OCI-LY3 (cell line): ENCODE data around the gene FGR.

Experiments
- H2AFZ ChIP-seq: fragments of 200-600, 300-600 bp; shearing (Covaris generic); 2 replicates; pipeline ENCODE4 v1.6.0; 2014; ENCODE audit warnings: antibody characterized with exemption, low read depth, low read length
- H3K27ac ChIP-seq: fragments of 200-600, 300-600 bp; sonication (generic); 2 replicates; pipeline ENCODE4 v1.5.1; 2014; ENCODE audit warnings: mild to moderate bottlenecking, low read length, moderate library complexity, mixed read lengths
- H3K27me3 ChIP-seq: fragments of 200-600, 300-600 bp; sonication (generic); 2 replicates; pipeline ENCODE4 v1.6.1; 2014; ENCODE audit warnings: low read depth, low read length, mixed read lengths
- H3K36me3 ChIP-seq: fragments of 200-600, 300-600 bp; sonication (generic); replicated peaks from 2 replicates; pipeline ENCODE3; 2014; ENCODE audit warnings: low read depth, low read length, mixed read lengths
- H3K4me1 ChIP-seq: fragments of 300-600, 200-600 bp; sonication (generic); 2 replicates; pipeline ENCODE4 v1.6.1; 2014; ENCODE audit warnings: low read length, mixed read lengths
- H3K4me2 ChIP-seq: fragments of 200-600, 300-600 bp; sonication (generic); 2 replicates; pipeline ENCODE4 v1.6.1; 2014; ENCODE audit warnings: low read length, mixed read lengths
- H3K4me3 ChIP-seq: fragments of 300-600, 200-600 bp; sonication (generic); 2 replicates; pipeline ENCODE4 v1.5.1; 2014; ENCODE audit warnings: antibody characterized with exemption, mild to moderate bottlenecking, low read length, moderate library complexity
- H3K79me2 ChIP-seq: fragments of 300-600, 200-600 bp; shearing (Covaris generic); 2 replicates; pipeline ENCODE4 v1.6.1; 2014; ENCODE audit warnings: mild to moderate bottlenecking, low read length, mixed read lengths
- H3K9ac ChIP-seq: fragments of 300-600, 200-600 bp; shearing (Covaris generic); 2 replicates; pipeline ENCODE4 v1.6.0; 2014; ENCODE audit warnings: mild to moderate bottlenecking, low read length, moderate library complexity
- H3K9me3 ChIP-seq: fragments of 200-600, 300-600 bp; shearing (Covaris generic); 2 replicates; pipeline ENCODE4 v1.6.1; 2014; ENCODE audit warnings: low read length, mixed read lengths; ENCODE audit not compliant: insufficient read depth
- H4K20me1 ChIP-seq: fragments of 200-600, 300-600 bp; sonication (generic); 2 replicates; pipeline ENCODE4 v1.6.1; 2016; ENCODE audit warnings: low read length, mixed read lengths; ENCODE audit not compliant: insufficient read depth
- CTCF ChIP-seq: fragments of 200-600, 300-600 bp; sonication (generic); IDR thresholded peaks from 2 replicates; pipeline ENCODE4 v1.5.1; 2014; ENCODE audit warnings: antibody characterized with exemption, low read length, low read depth
- EZH2phosphoT487 ChIP-seq: fragments of 200-600 bp; shearing (Covaris generic); IDR thresholded peaks from 2 replicates; pipeline ENCODE4 v1.6.1; 2018; ENCODE audit warnings: antibody characterized with exemption, mixed run types, low read depth

Gene FGR

GRCh38 chr1:27589841-27590426 lies 45.1 kb downstream of the FGR start:
- Histone ChIP-seq H3K36me3 (no peaks in the 10 kb centered on the region), H4K20me1 (no peaks in the 10 kb centered on the region), H3K79me2 (no peaks in the 10 kb centered on the region)

GRCh38 chr1:27589441-27589840 lies 45.5 kb downstream of the FGR start:
- Histone ChIP-seq H4K20me1 (no peaks in the 10 kb centered on the region), H3K4me2 (no peak overlapping the region), H3K79me2 (no peaks in the 10 kb centered on the region), H3K36me3 (no peaks in the 10 kb centered on the region), H3K9ac (no peak overlapping the region), H3K9me3 (no peaks in the 10 kb centered on the region), H2AFZ (no peak overlapping the region), H3K27me3 (no peaks in the 10 kb centered on the region), H3K4me1 (no peaks in the 10 kb centered on the region), H3K4me3 (no peak overlapping the region), H3K27ac (no peak overlapping the region)
- TF ChIP-seq CTCF, result no peak
- TF ChIP-seq EZH2phosphoT487, result no peak

More at GRCh38 chr1:27589841-27590426, 45.1 kb downstream of the FGR start:
- no peaks in the 10 kb centered on the region for H3K4me1 ChIP-seq
- H3K27ac ChIP-seq, result no peak overlapping the region
- H3K4me3 ChIP-seq, result no peak overlapping the region
- no peaks in the 10 kb centered on the region for H3K27me3 ChIP-seq
- no peaks in the 10 kb centered on the region for H3K9me3 ChIP-seq
- H3K4me2 ChIP-seq, result no peak overlapping the region
- H3K9ac ChIP-seq, result no peak overlapping the region
- H2AFZ ChIP-seq, result no peak overlapping the region
- TF ChIP-seq CTCF (no peak), EZH2phosphoT487 (no peak)

GRCh38 chr1:27588256-27589232 lies 46.4 kb downstream of the FGR start:
- H3K4me2 ChIP-seq, result no peak overlapping the region
- H3K4me3 ChIP-seq, result no peak overlapping the region
- H3K9ac ChIP-seq, result no peak overlapping the region
- H3K4me1 ChIP-seq, result no peaks in the 10 kb centered on the region
- H4K20me1 ChIP-seq, result no peaks in the 10 kb centered on the region
- no peaks in the 10 kb centered on the region for H3K27me3 ChIP-seq
- H3K9me3 ChIP-seq, result no peaks in the 10 kb centered on the region
- no peaks in the 10 kb centered on the region for H3K36me3 ChIP-seq
- no peak overlapping the region for H2AFZ ChIP-seq
- no peaks in the 10 kb centered on the region for H3K79me2 ChIP-seq
- no peak overlapping the region for H3K27ac ChIP-seq
- no peak for TF ChIP-seq CTCF
- TF ChIP-seq EZH2phosphoT487, result no peak

GRCh38 chr1:27585684-27586083 lies 49.3 kb downstream of the FGR start:
- H2AFZ ChIP-seq, result no peak overlapping the region
- H3K79me2 ChIP-seq, result no peaks in the 10 kb centered on the region
- no peaks in the 10 kb centered on the region for H3K9me3 ChIP-seq
- H3K27me3 ChIP-seq, result no peaks in the 10 kb centered on the region
- H3K4me3 ChIP-seq, result no peak overlapping the region
- no peaks in the 10 kb centered on the region for H4K20me1 ChIP-seq
- H3K4me1 ChIP-seq, result no peaks in the 10 kb centered on the region
- no peak for TF ChIP-seq EZH2phosphoT487
- TF ChIP-seq CTCF, result no peak
- H3K4me2 ChIP-seq, result no peak overlapping the region
- H3K27ac ChIP-seq, result no peak overlapping the region
- no peaks in the 10 kb centered on the region for H3K36me3 ChIP-seq
- H3K9ac ChIP-seq, result no peak overlapping the region
